Esophagus squamous epithelium (tissue), 4 donors: Measurements from ENCODE around the gene ATXN2.

Experiments
- CTCF ChIP-seq, 6 experiments: fragments of 450-650 bp in 4 of 6; fragments of 200-600 bp in 2 of 6; sonication (generic) in 2 of 6; IDR thresholded peaks; one replicate each; pipeline ENCODE4 v1.5.1; 2016 to 2019; ENCODE audit warnings: antibody characterized with exemption in 6 of 6, mild to moderate bottlenecking in 4 of 6, moderate library complexity in 4 of 6
- POLR2A ChIP-seq, 4 donors: fragments of 450-650 bp; IDR thresholded peaks; one replicate each; pipeline ENCODE4 v1.6.1; 2017; ENCODE audit warnings: antibody characterized with exemption in 4 of 4, mild to moderate bottlenecking in 4 of 4, moderate library complexity in 3 of 4

DNA sequence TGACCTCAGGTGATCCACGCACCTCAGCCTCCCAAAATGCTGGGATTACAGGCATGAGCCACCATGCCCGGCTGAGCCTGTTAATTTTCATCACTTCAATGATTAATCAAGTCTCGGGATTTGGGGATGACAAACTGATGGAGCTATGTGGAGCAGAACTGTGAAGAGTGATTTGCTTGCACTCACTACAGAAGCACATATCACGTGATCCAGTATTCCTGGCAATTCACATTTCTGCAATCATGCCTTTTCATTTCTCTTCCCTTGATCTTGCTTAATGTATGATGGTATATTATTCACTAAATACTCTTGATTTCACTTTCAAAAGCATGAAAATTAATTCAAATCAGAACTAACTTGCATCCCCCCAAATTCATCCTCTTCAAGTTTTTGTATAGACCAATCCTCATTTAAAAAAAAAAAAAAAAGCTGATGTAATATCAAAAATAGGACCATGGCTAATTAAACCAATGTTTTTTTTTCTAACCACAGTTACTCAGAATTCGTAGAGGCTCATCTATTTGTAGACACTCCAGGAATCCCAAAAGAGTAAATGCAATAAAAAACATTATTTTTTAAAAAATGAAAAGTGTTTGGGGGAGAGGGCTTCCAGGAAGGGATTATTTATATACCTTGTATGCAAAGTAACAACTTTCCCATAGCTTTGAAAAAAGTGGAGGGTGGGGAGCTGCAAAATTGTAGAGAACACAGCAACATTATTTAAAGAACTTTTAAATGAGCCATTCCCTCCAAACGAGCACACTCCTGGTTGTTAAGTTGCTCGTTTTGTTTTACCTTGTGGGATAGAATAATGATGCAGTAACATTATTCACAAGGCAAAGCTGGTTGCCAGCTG, 7.0 kb upstream of the ATXN2 start:
- TF ChIP-seq CTCF (IDR thresholded peaks at IDR 0.05) (no peak), POLR2A (IDR thresholded peaks at IDR 0.05) (no peak)
